DMS153 treated with DMSO at 0.1 percent for 48 hours (cell line): ENCODE data around the gene ADH5.
"Not testable (repeated sequence)": the region's sequence is repeated elsewhere in the genome, so short reads cannot be mapped to it uniquely, and the experiment has no call there.

Experiments used
- DNase-seq: peaks from one replicate; lab custom pipeline; 2025; ENCODE audit not compliant: unreplicated experiment; lab: John Stamatoyannopoulos, UW

The ADH5 gene

GRCh38 chr4:99029852-99030251 lies 58.7 kb downstream of the ADH5 start:
- DNase-seq, result no peak

GRCh38 chr4:99029018-99029735 lies 59.4 kb downstream of the ADH5 start:
- DNase-seq, result no peak

DNA sequence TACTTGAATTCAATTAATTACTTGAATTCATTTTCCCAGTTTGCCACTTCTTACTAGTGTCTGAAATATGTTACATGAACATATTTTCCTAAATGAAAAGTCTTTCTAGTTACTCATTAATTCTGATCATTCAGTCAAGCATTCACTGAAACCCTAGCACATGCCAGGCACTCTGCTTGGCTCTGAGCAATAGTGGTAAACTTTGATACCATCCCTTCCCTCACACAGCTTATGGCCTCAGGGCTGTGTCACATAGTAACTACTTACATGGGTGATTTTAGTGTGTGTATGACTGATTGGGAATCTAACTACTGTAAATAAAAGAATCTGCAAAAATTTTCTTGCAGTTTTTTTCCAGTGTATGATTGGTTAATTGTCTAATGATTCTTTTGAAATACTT lies 60.4 kb downstream of the ADH5 start:
- DNase-seq, result no peak

DNA sequence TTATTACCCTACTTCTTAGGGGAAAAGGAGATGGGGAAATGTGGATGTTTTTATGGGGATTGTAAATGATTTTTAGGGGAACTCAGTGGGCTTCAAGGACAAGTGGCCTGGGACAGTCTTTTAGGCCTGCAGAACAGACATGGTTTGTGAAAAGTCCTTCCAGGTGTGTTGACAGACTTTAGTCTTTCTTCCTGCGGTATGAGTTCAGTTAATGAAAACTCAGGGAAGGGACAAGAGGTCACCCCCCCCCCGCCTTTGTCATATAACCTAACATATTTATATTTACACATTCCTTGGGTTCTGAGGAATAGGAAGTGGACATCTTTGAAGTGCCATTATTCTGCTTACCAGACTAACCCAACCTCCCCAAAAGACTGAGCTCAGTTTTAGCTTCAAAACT lies 61.3 kb downstream of the ADH5 start:
- DNase-seq, result no peak

DNA sequence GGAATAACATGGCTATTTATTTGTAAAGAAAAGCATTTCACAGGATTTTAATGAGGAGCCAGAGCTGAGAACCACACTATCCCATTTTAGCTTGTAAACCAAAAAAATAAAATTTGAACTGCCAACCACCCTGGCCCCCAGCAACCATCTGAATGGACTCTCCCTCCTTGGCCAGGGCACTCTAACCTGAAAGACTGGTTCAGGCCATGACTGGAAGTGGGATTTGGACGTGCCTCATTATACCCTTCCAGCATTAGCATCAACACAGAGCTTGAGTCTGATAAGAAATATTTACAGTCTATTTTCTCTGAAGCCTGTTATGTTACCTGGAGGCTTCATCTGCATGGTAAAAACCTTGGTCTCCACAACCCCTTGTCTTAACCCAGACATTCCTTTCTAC lies 63.1 kb downstream of the ADH5 start:
- no peak for DNase-seq

DNA sequence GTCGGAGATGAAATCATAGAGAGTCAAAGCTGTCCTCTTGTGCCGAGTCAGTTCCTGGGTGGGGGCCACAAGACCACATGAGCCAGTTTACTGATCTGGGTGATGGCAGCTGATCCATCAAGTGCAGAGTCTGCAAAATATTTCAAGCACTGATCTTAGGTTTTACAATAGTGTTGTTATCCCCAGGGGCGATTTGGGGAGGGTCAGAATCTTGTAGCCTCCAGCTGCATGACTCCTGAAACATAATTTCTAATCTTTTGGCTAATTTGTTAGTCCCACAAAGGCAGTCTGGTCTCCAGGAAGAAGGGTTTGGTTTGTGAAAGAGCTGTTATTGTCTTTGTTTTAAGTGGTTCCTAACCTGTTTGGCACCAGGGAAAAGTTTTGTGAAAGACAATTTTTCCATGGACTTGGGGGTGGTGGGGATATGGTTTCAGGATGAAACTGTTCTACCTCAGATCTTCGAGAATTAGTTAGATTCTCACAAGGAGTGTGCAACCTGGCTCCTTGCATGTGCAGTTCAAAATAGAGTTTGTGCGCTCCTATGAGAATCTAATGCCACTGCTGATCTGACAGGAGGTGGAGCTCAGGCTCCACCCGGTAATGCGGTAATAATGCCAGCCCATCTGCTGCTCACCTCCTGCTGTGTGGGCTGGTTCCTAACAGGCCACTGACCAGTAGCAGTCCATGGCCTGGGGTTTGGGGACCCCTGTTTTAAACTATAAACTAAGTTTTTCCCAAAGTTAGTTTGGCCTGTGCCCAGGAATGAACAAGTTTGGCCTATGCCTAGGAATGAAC lies 63.9 kb downstream of the ADH5 start:
- no peak for DNase-seq

DNA sequence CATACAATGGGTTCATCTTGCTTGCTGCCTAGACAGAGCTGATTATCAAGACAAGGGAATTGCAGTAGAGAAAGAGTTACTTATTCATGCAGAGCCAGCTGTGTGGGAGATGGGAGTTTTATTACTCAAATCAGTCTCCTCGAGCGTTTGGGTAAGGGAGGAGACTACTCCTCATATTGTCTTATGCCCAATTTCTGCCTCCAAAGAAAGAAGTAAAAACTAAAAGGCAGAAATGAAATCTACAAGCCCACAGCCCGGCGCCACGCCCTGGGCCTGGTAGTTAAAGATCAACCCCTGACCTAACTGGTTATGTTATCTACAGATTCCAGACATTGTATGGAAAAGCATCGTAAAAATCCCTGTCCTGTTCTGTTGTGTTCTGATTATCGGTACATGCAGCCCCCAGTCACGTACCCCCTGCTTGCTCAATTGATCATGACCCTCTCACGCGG lies 64.8 kb downstream of the ADH5 start:
- not testable (repeated sequence) for DNase-seq

- DNase-seq, result no peak
Measured at GRCh38 chr4:99022566-99022965, 66.0 kb downstream of the ADH5 start.

- no peak for DNase-seq
Measured at GRCh38 chr4:99021386-99021785, 67.2 kb downstream of the ADH5 start.
